Measurements from ENCODE around the gene CATSPER3. TPM values are rescaled to one million over a fixed set of nuclear protein-coding genes. Genes with fewer than 3 reads are reported as not detected.

CATSPER3 gene
- total RNA-seq, 2 experiments from 2014 or later: 0.45 to 0.53 TPM

GRCh38 chr5:134948911-134949310 lies 18.8 kb upstream of the CATSPER3 start:
- Mint-ChIP-seq H3K36me3 (peaks cover 4% of the 10 kb centered on the region), H3K4me3 (no peak overlapping the region), H3K27me3 (no peaks in the 10 kb centered on the region), H3K27ac (no peak overlapping the region), H3K4me1 (ENCODE audit: low read depth) (no peaks in the 10 kb centered on the region), H3K9me3 (peaks cover 2% of the 10 kb centered on the region)
- CTCF ChIA-PET: interaction anchor here (0.6 to 1.8 kb wide), 2 partner anchors 242 to 1859 kb away, joined by 4 to 5 read pairs; no protein-coding TSS in a partner anchor
- POLR2A ChIA-PET: no interaction called here
- intact Hi-C loops (cut with micrococcal nuclease): no loop called here
- DNase-seq: no peak

- Mint-ChIP-seq H3K4me1 (ENCODE audit: low read depth) (no peaks in the 10 kb centered on the region), H3K27ac (no peak overlapping the region), H3K4me3 (no peak overlapping the region), H3K36me3 (peaks cover 6% of the 10 kb centered on the region), H3K27me3 (no peaks in the 10 kb centered on the region), H3K9me3 (peaks cover 4% of the 10 kb centered on the region)
- no peak for DNase-seq
- POLR2A ChIA-PET: no interaction called here
- CTCF ChIA-PET: interaction anchor here (0.6 to 1.8 kb wide), 2 partner anchors 242 to 1859 kb away, joined by 4 to 5 read pairs; no protein-coding TSS in a partner anchor
- intact Hi-C loops (cut with micrococcal nuclease): no loop called here
These were observed 18.4 kb upstream of the CATSPER3 start for GRCh38 chr5:134949316-134949715.

GRCh38 chr5:134957920-134958608 lies 9.6 kb upstream of the CATSPER3 start:
- no peak overlapping the region for H3K27ac Mint-ChIP-seq
- intact Hi-C loops (cut with micrococcal nuclease): no loop called here
- H3K27me3 Mint-ChIP-seq: no peaks in the 10 kb centered on the region
- H3K4me1 Mint-ChIP-seq (ENCODE audit: low read depth): peaks cover 2% of the 10 kb centered on the region
- peaks cover 9% of the 10 kb centered on the region for H3K9me3 Mint-ChIP-seq
- DNase-seq: no peak
- H3K36me3 Mint-ChIP-seq: peaks cover 13% of the 10 kb centered on the region
- H3K4me3 Mint-ChIP-seq: no peak overlapping the region
- CTCF ChIA-PET: no interaction called here
- POLR2A ChIA-PET: no interaction called here

GRCh38 chr5:134958755-134959154 lies 9.0 kb upstream of the CATSPER3 start:
- DNase-seq: no peak
- peaks cover 5% of the 10 kb centered on the region for H3K4me1 Mint-ChIP-seq (ENCODE audit: low read depth)
- ChIA-PET CTCF (no interaction called here), POLR2A (no interaction called here)
- H3K27me3 Mint-ChIP-seq: no peaks in the 10 kb centered on the region
- intact Hi-C loops (cut with micrococcal nuclease): no loop called here
- peaks cover 13% of the 10 kb centered on the region for H3K36me3 Mint-ChIP-seq
- no peak overlapping the region for H3K27ac Mint-ChIP-seq
- peaks cover 9% of the 10 kb centered on the region for H3K9me3 Mint-ChIP-seq
- no peak overlapping the region for H3K4me3 Mint-ChIP-seq

DNA sequence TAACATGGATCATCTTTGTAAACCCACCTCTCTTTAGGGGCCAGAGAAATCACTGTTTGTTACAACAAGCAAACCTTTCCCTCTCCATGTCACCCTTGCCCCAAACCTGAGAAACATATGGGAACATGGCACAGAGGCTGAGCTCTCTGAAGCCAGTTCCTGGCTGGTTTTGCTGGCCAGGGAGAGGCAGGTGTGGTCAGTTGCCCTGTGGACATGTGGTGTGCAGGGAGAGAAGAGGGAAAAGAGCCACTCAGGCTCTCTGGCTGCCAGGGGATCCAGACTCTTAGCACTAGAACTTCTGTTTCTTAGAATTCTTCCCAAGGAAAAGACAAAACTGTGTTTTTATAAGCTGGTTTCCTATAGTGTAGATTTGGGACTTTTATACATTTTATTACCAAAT lies 4.6 kb upstream of the CATSPER3 start:
- Mint-ChIP-seq H3K4me3 (no peak overlapping the region), H3K4me1 (ENCODE audit: low read depth) (peaks cover 28% of the 10 kb centered on the region), H3K9me3 (no peaks in the 10 kb centered on the region), H3K27me3 (no peaks in the 10 kb centered on the region), H3K36me3 (peaks cover 11% of the 10 kb centered on the region), H3K27ac (no peak overlapping the region)
- DNase-seq: no peak
- ChIA-PET POLR2A (interaction anchor here (0.6 to 0.8 kb wide), 2 partner anchors 58 to 100 kb away, joined by 3 read pairs; partner anchors contain the start of gene PCBD2), CTCF (interaction anchor here (0.7 kb wide), 1 partner anchor 924 kb away, joined by 3 read pairs; no protein-coding TSS in a partner anchor)
- intact Hi-C loops (cut with micrococcal nuclease): no loop called here

DNA sequence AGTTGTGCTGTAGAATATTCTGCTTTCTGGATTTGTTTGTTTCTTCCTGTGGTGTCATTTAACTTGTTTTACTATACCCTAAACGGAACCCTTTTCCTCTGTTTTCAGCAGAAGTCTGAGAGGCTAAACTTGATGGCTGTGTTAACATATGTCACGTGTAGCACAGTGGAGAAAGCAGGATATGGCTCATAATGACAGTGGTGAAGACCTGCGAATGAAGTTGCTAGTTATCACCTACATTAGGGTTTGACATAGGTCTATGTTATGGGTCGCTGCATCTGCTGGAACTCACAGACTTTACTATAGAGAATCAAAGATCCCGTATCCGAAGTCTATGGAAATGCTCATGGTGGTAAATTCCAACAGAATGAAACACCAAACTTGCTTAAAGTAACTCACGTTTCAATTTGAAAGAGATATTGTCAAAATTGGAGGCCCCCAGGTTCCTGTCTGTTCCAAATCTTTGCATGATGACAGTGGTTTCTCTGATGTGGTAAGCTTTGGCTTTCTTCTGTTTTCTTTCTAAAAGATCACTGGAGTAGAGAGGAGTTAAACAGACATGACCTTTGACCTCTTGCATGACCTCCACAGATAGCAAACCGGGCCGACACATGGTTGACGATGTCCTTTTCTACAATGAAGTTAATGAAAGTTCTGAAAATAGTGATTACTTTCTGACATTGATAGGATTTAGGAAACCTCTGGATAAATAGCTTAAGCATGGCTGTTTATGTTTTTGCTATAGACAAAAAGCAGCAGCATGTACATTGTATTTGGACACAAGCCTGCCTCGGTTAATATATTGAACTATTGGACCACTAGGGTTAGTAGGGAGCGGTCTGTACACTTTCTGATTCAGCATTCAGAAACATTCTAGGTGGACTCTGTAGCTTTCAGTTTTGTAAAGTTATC lies 3.1 kb upstream of the CATSPER3 start:
- H3K27me3 Mint-ChIP-seq: no peaks in the 10 kb centered on the region
- intact Hi-C loops (cut with micrococcal nuclease): loop anchor here (1.0 kb wide), 1 partner anchor 44 kb away; no protein-coding TSS in a partner anchor
- peaks cover 28% of the 10 kb centered on the region for H3K4me1 Mint-ChIP-seq (ENCODE audit: low read depth)
- no peak overlapping the region for H3K4me3 Mint-ChIP-seq
- ChIA-PET POLR2A (interaction anchor here (0.6 to 0.8 kb wide), 2 partner anchors 54 to 60 kb away, joined by 3 to 4 read pairs; partner anchors contain the start of gene PCBD2), CTCF (interaction anchor here (1.7 kb wide), 1 partner anchor 44 kb away, joined by 6 read pairs; no protein-coding TSS in a partner anchor)
- H3K27ac Mint-ChIP-seq: peak overlapping the region; percentile 75
- DNase-seq: peak; percentile 14
- H3K9me3 Mint-ChIP-seq: no peaks in the 10 kb centered on the region
- peaks cover 10% of the 10 kb centered on the region for H3K36me3 Mint-ChIP-seq

DNA sequence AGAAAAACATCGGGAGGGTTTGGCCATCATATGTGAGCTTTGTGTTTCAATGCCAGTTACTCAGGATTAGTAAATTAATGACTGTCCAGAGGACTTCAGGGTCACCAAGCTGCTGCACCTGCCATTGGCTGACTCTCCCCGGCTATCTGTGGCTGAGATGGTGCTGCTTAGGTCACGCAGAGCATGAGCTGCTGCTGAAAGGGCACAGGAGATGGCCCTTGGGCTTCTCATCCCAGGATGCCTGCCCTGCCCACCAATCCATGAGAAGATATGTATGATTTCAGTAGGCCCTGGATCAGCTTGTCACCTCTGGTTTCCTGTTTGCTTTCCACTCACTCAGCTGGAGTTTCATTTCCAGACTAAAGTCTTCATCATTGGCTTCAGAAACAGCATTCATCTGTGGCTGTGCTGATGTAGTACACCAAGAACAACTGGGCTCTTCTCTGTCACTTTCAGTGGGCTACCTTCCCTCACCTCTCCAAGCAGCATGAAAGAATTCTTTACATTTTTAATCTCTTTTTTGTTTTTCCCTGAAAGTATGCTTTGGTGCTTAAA lies 2.4 kb upstream of the CATSPER3 start:
- intact Hi-C loops (cut with micrococcal nuclease): no loop called here
- H3K27me3 Mint-ChIP-seq: no peaks in the 10 kb centered on the region
- POLR2A ChIA-PET: interaction anchor here (0.8 kb wide), 1 partner anchor 61 kb away, joined by 4 read pairs; the partner anchor contains the start of gene PCBD2
- no peaks in the 10 kb centered on the region for H3K9me3 Mint-ChIP-seq
- CTCF ChIA-PET: interaction anchor here (1.7 kb wide), 1 partner anchor 45 kb away, joined by 6 read pairs; no protein-coding TSS in a partner anchor
- H3K4me1 Mint-ChIP-seq (ENCODE audit: low read depth): peaks cover 28% of the 10 kb centered on the region
- peaks cover 12% of the 10 kb centered on the region for H3K36me3 Mint-ChIP-seq
- no peak overlapping the region for H3K4me3 Mint-ChIP-seq
- DNase-seq: peak; percentile 41
- H3K27ac Mint-ChIP-seq: peak overlapping the region; percentile 75

- intact Hi-C loops (cut with micrococcal nuclease): no loop called here
- H3K4me1 Mint-ChIP-seq (ENCODE audit: low read depth): peaks cover 26% of the 10 kb centered on the region
- no peak overlapping the region for H3K27ac Mint-ChIP-seq
- no peak for DNase-seq
- ChIA-PET POLR2A (no interaction called here), CTCF (no interaction called here)
- no peaks in the 10 kb centered on the region for H3K27me3 Mint-ChIP-seq
- H3K4me3 Mint-ChIP-seq: no peak overlapping the region
- peaks cover 10% of the 10 kb centered on the region for H3K36me3 Mint-ChIP-seq
- no peaks in the 10 kb centered on the region for H3K9me3 Mint-ChIP-seq
These were observed 348 bp downstream of the CATSPER3 start for GRCh38 chr5:134968055-134968454.

DNA sequence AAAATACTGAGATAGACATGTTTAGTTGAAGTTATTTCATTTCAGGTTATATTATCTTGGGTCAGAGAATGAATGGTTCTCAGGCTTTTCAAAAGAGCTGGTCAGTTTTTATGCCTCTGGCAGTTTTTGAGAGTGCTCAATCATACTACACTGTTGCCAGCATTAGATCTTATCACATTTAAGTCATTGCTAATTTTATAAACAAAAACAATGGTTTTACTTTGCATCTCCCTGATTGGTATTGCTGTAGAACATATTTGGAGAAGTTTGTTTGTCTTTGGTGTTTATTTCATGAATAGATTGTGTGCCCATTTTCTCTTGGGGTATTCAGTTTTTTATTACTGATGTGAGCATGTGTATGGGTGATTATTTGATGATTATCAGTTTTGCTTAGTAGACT lies 1.5 kb downstream of the CATSPER3 start:
- peaks cover 19% of the 10 kb centered on the region for H3K4me1 Mint-ChIP-seq (ENCODE audit: low read depth)
- DNase-seq: no peak
- intact Hi-C loops (cut with micrococcal nuclease): no loop called here
- no peaks in the 10 kb centered on the region for H3K27me3 Mint-ChIP-seq
- no peak overlapping the region for H3K4me3 Mint-ChIP-seq
- H3K36me3 Mint-ChIP-seq: peaks cover 12% of the 10 kb centered on the region
- POLR2A ChIA-PET: no interaction called here
- no peak overlapping the region for H3K27ac Mint-ChIP-seq
- no peaks in the 10 kb centered on the region for H3K9me3 Mint-ChIP-seq
- CTCF ChIA-PET: no interaction called here

- H3K4me3 Mint-ChIP-seq: no peak overlapping the region
- ChIA-PET POLR2A (no interaction called here), CTCF (no interaction called here)
These were observed 7.5 kb downstream of the CATSPER3 start for GRCh38 chr5:134975078-134975715.

DNA sequence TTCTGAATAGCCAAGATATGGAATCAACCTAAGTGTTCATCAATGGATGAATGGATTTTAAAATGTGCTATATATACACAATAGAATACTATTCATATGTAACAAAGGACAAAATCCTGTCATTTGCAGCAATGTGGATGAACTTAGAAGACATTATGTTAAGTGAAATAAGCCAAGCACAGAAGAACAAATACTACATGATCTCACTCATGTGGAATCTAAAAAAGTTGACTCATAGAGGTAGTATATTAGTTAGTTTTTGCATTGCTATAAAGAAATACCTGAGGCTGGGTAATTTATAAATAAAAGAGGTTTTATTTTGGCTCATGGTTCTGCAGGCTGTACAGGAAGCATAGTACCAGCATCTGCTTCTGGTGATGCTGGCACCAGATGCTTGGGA lies 8.1 kb downstream of the CATSPER3 start:
- Mint-ChIP-seq H3K4me1 (ENCODE audit: low read depth) (no peaks in the 10 kb centered on the region), H3K9me3 (peaks cover 28% of the 10 kb centered on the region), H3K4me3 (no peak overlapping the region), H3K36me3 (peaks cover 20% of the 10 kb centered on the region), H3K27ac (no peak overlapping the region), H3K27me3 (no peaks in the 10 kb centered on the region)
- DNase-seq: no peak
- POLR2A ChIA-PET: no interaction called here
- intact Hi-C loops (cut with micrococcal nuclease): no loop called here
- CTCF ChIA-PET: no interaction called here

More at GRCh38 chr5:134975078-134975715, 7.5 kb downstream of the CATSPER3 start:
- peaks cover 20% of the 10 kb centered on the region for H3K36me3 Mint-ChIP-seq
- H3K27ac Mint-ChIP-seq: no peak overlapping the region
- H3K27me3 Mint-ChIP-seq: no peaks in the 10 kb centered on the region
- intact Hi-C loops (cut with micrococcal nuclease): no loop called here
- DNase-seq: no peak
- H3K9me3 Mint-ChIP-seq: peaks cover 25% of the 10 kb centered on the region
- H3K4me1 Mint-ChIP-seq (ENCODE audit: low read depth): no peaks in the 10 kb centered on the region

All from activated CD4-positive, alpha-beta memory T cell treated with anti-CD3 and anti-CD28 coated beads for 36 hours (primary cell).